HG03066 (cell line): ENCODE measurements around the gene DKK1.

Experiments used
- ATAC-seq: cut with Tn5 transposase; IDR thresholded peaks from one replicate; pipeline ENCODE4 v1.9.1; 2021; ENCODE audit warnings: low read depth; ENCODE audit not compliant: unreplicated experiment

The DKK1 gene, protein sequence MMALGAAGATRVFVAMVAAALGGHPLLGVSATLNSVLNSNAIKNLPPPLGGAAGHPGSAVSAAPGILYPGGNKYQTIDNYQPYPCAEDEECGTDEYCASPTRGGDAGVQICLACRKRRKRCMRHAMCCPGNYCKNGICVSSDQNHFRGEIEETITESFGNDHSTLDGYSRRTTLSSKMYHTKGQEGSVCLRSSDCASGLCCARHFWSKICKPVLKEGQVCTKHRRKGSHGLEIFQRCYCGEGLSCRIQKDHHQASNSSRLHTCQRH

DNA sequence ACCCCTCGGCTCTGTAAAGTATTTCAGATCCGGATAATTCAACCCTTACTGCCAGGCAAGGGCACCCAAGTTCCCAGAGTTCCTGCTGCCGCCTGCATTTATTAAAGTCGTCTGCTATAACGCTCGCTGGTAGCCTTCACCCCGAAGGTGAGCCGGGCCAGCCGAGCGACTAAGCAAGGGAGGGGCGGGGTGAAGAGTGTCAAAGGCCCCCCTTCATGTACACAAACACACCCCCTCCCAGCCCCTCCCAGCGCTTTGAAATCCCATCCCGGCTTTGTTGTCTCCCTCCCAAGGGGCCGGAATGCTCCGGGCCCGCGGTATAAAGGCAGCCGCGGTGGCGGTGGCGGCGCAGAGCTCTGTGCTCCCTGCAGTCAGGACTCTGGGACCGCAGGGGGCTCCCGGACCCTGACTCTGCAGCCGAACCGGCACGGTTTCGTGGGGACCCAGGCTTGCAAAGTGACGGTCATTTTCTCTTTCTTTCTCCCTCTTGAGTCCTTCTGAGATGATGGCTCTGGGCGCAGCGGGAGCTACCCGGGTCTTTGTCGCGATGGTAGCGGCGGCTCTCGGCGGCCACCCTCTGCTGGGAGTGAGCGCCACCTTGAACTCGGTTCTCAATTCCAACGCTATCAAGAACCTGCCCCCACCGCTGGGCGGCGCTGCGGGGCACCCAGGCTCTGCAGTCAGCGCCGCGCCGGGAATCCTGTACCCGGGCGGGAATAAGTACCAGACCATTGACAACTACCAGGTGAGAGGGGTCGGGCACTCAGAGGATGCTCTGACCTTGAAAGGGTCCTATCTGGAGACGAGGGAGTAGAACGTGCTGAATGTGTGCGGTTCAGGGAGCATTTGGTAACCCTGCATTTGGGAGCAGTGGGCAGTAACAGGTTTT is at the start of gene DKK1:
DKK1 (plus strand) TSS at position 349 of the 889 bp plus-strand sequence; CDS start at position 503, 154 bp downstream.
- peak; percentile 49 for ATAC-seq

DNA sequence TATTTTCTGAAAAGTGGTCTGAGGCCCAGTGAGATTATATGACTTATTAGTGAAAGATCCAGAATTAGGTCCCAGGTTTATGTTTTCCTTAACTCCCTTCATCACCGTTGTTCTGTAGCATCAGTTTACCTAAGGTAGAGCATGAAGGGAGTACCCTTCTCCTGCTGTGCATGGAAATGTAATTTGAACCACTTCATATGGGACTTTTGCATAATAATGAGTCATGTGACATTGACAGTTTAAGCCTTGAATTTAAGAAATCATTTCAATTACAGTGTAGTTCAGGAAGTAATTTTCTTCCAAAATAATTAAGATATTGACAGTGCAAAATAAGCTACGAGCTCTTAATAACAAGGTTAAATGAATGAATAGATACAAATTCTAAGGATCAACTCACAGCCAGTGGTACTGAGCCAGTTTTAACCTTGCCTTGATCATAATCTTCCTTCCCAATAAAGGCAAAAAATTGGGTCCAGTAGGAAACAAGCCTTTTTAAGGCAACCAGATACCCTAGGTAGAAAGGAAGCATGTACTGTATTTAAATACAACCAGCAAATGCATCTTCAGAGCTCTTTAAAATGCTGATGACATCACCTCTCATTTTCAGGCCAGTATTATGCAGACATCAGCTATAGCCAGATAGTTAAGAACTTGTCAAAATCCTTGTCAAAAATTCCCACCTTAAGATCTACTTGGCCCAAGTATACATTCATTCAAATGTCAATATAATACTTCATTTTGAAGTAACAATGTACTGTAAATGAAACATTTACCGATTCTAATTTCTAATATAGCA is 48.8 kb upstream of the DKK1 start:
- no peak for ATAC-seq

DNA sequence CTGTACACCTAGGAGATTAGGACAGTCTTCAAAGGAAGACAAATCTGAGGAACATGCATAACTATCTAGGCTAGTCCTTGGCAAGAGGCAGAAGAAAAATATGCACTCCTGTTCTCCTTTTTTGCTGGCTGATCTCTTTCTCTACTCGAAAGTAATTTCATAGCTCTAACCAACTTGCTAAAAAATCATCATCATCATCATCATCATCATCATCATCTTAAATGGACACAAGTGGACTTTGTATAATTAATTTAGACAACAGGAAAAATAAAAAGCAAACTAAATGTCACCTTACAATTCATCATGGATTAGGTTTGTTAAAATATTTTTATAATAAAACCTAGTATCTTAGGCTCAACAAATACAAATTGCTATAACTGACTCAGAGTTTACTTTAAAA is 47.2 kb upstream of the DKK1 start:
- ATAC-seq, result no peak

DNA sequence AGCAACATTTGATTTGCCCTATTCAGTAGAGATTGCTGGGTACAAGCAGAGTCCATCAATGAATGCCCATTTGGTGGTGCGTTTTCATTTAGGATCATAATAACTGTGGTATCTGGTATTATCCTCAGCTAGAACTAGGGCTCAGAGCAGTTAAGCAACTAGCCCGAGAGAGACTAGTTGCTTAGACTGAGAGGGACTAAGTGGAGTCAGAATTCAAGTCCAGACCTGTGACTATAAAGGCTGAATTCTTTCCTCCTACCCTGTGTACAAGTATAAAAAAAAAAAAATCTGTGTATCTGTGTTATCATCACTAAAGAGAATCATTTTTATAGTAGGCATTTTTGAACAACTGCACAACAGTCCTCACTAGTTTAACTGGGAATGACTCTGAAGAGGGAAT is 45.3 kb upstream of the DKK1 start:
- no peak for ATAC-seq

DNA sequence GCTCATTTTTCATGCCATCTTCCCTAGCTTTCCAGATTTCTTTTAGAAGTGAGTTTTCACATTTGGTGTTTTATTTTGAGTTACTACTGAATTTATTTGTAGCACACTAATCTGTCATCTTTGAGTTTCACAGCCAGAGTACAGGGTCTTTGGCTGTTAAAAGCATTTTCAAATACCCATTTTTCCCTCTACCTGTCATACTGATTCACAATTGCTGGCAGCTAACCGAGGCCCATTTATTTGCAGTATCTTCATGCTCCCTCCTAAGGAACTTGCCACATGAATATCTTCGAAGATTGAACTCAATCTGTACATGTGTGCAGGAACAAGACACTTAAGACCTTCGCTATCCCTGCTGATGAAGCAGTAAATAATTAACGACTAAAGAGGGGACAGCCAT is 44.8 kb upstream of the DKK1 start:
- ATAC-seq, result no peak

DNA sequence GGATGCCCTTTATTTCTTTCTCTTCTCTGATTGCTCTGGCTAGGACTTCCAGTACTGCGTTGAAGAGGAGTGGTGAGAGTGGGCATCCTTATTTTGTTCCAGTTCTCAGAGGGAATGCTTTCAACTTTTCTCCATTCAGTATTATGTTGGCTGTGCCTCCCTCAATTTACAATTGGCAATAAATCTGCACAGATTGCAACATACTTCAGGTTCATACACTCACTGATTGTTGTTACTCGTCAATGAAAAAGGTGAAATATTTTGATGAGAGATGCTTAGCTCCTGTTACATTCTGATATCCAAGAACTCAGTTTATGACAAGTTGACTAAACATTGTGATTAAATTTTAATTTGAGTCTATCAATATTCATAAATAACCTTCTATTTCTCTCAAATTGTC is 37.9 kb upstream of the DKK1 start:
- no peak for ATAC-seq

DNA sequence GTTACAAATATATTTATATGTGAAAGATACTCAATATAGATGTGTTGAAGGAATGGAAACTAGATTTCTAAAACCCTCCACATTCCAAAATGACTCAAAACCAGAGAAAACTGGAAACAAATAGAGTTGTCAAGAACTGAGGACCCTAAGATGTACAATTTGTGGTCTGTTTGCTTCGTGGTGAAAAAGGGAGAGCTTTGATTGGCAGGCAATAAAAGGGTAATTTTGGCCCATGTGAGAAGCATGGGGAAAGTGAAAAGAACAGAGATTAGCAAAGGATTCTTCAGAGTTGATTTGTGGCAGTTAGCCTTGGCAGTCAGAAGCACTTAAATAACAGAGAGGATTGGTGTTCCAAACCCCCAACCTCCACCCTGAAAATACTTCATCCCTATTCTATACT is 37.1 kb upstream of the DKK1 start:
- ATAC-seq, result no peak

DNA sequence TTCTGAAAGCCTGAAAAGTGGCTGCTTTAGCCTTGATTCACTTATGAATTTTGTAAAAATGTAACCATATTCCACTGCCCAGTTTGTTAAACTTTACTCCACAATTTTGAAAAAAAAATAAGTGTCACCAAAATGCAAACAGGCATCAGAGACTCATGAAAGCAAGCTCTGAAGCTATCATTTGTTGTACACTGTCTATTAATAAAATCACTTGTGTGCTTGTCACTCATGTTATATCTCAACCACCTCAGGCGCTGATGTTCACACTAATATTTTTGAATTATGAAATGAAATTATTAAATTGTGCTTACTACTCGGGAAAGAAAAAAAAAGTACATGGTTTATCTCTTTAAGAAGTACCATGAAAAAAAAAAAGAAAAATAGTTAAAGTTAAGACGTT is 34.5 kb upstream of the DKK1 start:
- ATAC-seq, result no peak

DNA sequence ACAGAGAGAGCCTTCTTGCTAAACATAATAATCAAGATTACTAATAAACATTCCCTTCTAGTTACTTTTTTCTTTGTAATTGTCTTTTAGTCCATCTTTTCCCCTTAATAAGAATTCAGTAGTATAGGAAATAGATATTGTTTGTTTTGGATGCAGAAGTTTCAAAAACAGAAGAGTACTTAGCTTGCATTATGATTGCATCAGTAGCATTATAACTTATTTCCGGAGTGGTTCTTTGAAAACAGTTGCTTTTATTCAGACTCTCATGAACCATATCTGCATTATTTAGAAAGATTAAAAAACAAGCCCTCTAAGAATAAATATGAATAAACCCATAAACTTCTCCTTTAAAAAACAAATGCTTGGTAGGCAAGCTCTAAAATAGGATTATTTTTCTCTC is 34.0 kb upstream of the DKK1 start:
- no peak for ATAC-seq

DNA sequence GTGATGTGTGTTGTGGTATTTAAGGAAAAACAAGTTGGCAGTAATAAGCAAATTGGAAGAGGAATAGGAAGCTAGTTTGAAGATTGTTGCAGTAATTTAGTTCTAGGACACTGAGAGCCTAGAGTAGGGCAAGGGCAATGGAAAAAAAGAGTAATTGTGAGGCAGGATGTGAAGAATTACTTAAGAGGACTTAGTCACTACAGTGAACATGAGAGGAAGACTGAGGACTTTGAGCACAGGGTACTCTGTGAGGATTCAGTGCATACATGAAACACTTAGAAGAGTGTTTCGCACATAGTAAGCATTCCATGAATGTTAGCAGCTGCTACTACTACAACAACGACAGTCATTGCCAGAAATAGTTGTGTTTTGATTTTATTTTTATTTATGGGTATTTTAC is 30.9 kb upstream of the DKK1 start:
- ATAC-seq, result no peak

DNA sequence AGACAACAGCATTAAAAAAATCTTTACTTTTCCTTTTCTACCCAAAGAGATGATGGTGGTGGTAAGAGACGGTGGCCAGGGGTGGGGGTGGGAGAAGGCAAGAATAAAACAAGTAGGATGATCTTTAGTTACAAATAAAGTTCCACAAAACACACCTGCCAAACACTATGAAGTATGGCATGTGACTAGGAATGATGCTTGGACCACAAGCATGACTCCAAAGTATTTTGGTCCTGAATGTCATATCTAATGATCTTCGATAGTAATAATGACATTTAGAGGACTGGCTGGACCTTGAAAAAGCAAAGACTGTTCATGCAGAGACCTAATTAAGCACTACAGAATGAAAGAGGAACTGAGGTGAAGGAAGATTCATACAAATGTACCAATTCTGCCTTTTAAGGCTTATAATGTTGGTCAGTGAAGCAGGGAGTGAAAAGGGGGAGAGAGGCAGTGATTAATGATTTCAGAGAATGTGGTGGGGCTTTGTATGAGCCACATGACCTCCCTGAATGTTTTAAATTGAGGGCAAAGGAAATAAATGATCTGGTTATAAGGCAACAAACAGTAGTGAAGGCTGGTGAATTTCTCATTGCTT is 29.6 kb upstream of the DKK1 start:
- no peak for ATAC-seq

DNA sequence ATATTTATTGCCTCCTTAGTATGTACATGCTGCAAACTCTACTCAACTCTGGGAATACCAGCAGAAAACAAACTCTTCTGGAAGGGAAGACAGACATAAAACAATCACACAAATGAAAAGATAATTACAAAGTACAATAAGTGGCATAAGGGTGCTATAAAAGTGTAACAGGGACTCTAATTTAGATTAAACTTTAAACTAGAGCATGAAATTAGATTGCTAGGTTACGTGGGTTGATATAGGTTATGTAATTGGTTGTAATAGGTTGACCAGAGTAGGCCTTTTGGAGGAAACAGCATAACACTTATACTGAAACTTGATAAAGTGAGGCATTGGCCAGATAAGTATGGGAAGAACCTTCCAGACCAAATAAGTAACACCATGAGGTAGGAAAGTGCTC is 26.2 kb upstream of the DKK1 start:
- no peak for ATAC-seq

DNA sequence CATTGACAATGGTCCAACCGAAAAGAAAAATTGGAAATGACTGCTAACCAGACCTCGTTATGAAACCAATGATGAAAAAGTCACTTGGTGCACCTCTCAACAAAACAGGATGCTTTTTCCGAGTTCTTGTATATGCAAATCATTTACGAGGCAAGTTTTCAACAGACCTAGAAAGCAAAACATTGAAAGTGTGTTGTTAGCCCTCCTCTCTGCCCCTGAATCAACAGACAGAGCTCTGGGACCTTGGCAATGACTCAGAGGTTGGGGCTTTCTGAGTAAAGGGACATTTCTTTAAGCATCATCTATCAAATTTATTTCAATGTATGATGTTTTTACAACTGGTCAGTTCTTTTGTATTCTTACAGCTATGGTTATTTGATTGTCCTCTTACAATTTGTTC is 16.3 kb upstream of the DKK1 start:
- ATAC-seq, result no peak

DNA sequence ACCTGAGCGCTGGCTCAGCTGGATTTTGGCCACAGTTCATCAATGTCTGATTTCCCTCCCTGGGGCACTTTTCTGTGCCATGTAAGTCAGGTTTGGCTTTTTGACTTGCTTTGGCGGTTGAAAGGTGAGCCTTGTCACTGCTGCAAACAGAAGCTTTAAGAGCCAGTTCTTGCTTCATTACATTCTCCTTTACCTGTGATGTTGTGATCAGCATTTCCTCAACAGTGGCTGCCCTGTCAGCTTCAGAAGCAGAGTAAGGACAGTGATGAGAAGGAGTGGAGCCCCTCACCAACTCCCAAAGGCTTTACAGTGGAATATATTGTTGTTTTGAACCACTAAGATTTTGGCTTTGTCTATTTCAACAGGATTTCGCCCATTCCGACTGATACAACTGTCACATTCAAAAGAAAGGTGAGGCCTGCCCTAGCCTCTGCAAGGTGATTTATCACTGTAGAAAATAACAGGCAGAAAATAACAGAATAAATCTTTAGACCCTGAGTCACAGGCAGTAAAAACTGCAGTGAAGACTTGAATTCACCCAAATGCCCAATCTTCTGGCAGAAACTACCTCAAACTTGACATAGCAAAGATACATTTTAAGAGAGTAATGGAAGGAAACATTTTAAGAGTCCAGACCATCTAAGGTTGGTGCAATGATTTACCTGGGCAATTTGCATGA is 13.3 kb upstream of the DKK1 start:
- no peak for ATAC-seq

DNA sequence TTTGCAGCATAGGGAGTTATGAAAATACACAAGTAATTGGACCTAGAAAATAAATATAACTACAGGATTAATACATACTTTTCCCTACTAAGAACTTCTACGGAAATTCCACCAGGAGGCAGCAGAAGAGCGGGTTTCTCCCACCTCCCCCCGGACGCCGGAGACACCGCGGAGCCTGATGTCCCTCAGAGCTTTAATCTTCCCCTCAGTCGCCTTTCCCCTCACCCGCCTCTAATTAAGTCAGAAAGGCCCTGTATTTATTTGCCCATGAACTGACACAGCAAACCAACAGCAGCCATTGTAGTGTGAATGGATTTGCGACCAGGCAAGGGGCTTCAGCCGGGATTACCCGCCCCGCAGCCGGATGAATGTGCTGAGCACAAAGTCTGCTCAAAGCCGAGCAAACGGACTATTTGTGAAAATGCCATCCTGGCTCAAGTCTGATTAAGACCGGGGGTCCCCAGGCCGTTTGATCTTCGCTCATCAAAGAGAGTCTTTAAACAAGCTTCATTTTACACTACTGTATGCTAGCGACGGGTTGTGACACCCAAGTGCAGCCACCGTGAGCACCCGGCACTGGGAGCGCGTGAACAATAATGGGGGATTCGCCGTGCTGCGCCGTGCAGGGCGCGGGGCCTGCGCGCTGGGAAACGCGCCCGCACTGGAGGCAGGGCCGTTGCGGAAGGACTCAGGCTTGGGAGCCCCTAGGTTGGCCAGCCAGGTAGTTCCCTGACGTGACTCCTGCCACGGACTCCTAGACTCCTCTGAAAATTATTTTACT is 5.6 kb upstream of the DKK1 start:
- peak; percentile 82 for ATAC-seq

DNA sequence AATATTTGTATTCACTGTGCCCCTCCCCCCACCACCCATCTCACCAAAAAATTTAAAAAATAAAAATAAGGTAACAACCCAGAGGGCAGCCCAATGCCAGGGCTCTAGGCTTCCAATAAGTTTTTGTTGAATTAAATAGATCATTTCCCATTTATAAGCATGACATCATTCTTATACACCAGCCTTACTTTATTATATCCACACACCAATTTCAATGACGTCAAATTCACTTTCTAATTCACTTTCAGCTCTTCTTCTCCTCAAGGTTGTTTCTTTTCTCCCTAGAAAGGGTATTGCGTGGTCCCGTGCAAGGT is 1.2 kb upstream of the DKK1 start:
- ATAC-seq, result no peak

DNA sequence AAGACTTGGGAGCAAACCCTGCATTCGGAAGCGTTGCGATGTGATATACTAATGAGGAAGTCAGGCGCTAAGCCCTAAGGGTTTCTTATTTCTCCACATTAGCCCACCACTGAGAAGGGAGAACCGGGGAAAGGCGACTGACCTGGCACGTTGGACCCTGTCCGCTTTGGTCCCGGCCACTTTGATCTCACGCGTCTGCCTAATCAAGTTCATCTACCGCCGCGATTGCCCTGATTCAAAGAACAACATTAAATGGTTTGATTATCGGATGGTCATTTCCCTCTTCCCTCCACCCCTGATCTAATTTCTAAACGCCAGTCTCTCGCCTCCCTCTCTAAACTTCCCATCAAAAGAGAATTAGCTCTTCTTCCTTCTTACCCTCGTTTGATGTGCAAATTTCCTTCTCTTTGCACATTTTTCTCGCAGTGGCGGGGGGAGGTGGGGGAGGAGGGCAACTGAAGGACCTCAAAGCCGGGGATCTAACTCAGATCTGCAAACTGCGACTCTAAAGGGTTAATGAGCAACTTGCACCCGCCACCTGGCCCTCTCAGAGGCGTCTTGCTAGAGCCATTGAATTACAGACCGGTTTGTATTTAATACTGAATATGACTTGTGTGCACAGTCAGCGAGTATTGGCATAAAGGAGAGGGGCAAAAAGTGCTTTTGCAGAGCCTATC is 687 bp upstream of the DKK1 start:
- ATAC-seq, result peak; percentile 27

DNA sequence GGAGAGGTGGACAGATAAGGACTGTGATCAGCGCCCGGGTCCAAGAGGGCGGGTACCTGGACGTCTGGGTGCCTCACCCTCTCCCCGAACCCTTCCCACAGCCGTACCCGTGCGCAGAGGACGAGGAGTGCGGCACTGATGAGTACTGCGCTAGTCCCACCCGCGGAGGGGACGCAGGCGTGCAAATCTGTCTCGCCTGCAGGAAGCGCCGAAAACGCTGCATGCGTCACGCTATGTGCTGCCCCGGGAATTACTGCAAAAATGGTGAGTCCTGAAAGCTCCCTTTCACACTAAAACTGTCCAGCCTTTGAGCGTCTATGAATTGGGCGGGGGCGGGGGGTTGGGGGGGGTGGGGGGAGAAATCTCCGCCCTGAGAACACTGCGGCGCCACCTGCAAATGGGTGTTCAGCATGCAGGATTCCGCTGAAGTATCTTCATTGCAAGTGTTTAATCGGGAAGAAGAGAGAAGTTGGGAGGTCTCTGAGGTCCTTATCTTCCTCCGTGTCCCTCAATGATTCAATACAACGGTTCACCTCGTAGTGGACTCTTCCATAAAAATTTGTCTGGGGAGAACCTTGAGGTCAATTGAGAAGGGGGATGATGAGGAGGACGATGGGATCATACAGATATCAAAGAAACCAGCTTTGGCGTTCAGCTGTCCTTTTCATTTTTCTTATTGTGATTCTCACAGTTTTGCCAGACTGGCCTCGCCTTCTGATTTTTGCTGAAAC is 906 bp downstream of the DKK1 start:
- no peak for ATAC-seq

DNA sequence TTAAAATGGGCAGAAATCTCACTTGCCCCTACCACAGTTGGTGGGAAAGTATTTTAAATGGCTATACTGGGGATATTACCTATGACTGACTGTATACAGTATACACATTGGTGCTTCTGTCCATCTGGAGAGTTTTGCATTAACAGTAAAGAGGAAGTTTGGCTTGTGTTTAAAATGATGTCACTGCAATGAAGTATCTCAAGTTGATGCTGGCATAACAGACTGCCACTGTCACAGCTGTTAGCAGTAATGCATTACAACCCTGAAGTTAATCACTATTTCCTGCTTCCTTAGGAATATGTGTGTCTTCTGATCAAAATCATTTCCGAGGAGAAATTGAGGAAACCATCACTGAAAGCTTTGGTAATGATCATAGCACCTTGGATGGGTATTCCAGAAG is 1.9 kb downstream of the DKK1 start:
- no peak for ATAC-seq
